ENCODE data around the gene PCNT. TPM values are rescaled to one million over a fixed set of nuclear protein-coding genes. Genes with fewer than 3 reads are reported as not detected.
"Not testable (repeated sequence)": the region's sequence is repeated elsewhere in the genome, so short reads cannot be mapped to it uniquely, and the experiment has no call there.

Gene PCNT
- total RNA-seq, 3 donors from 2014 or later: 20.4 to 36.9 (median 26.1) TPM

DNA sequence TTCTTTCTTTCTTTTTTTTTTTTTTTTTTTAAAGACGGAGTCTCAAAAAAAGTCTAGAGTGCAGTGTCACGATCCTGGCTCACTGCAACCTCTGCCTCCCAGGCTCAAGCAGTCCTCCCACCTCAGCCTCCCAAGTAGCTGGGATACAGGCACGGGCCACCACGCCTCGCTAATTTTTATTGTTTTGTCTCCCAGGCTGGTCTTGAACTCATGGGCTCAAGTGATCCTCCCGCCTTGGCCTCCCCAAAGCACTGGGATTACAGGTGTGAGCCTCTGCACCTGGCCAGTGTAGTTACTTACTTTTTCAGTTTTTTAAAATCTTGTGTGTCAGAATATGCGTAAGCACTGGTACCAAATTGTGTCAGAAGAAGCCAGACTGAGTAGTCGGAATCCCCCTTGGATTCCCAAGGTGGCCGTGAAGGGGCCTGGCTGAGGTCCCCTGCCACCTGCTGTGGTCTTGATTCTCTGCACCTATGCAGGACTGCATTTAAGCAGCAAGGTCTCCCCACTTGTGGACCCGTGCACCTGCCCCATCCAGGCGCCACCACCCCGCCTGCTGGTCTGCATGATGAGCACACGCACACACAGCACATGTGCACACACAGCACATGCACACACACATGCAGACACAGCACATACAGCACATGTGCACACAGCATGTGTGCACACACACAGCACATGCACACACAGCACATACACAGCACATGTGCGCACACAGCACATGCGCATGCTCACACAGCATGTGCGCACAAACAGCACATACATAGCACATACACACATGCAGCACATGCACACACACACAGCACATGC, 47.5 kb downstream of the PCNT start:
- Histone ChIP-seq H3K4me3 (no peak overlapping the region), H3K36me3 (ENCODE audit: low read depth) (no peaks in the 10 kb centered on the region), H3K9me3 (no peaks in the 10 kb centered on the region), H3K4me1 (ENCODE audit: low read depth) (peaks cover 3% of the 10 kb centered on the region)
- ATAC-seq (no peak), DNase-seq (no peak)
- TF ChIP-seq, protein P1, sequence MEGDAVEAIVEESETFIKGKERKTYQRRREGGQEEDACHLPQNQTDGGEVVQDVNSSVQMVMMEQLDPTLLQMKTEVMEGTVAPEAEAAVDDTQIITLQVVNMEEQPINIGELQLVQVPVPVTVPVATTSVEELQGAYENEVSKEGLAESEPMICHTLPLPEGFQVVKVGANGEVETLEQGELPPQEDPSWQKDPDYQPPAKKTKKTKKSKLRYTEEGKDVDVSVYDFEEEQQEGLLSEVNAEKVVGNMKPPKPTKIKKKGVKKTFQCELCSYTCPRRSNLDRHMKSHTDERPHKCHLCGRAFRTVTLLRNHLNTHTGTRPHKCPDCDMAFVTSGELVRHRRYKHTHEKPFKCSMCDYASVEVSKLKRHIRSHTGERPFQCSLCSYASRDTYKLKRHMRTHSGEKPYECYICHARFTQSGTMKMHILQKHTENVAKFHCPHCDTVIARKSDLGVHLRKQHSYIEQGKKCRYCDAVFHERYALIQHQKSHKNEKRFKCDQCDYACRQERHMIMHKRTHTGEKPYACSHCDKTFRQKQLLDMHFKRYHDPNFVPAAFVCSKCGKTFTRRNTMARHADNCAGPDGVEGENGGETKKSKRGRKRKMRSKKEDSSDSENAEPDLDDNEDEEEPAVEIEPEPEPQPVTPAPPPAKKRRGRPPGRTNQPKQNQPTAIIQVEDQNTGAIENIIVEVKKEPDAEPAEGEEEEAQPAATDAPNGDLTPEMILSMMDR (IDR thresholded peaks at IDR 0.05): no peak
- intact Hi-C loops (cut with DNase I, micrococcal nuclease): no loop called here

GRCh38 chr21:46372014-46372485, 48.1 kb downstream of the PCNT start:
- TF ChIP-seq, protein P1 (IDR thresholded peaks at IDR 0.05): no peak
- no peaks in the 10 kb centered on the region for H3K36me3 ChIP-seq (ENCODE audit: low read depth)
- peaks cover 3% of the 10 kb centered on the region for H3K4me1 ChIP-seq (ENCODE audit: low read depth)
- no peak overlapping the region for H3K4me3 ChIP-seq
- no peak for DNase-seq
- no peak for ATAC-seq
- H3K9me3 ChIP-seq: no peaks in the 10 kb centered on the region
- intact Hi-C loops (cut with DNase I, micrococcal nuclease): no loop called here

DNA sequence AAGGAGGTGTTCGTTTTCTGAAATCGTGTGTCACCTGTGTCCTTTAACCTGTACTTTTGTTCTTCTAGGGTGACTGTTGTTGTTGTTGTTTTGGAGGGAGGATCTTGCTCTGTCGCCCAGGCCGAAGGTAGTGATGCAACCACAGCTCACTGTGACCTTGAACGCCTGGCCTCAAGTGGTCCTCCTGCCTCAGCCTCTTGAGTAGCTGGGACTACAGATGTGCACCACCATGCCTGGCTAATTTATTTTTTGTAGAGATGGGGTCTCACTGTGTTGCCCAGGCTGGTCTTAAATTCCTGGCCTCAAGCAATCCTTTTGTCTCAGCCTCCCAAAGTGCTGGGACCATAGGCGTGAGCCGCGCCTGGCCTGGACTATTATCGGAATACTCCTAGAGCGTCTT, 49.0 kb downstream of the PCNT start:
- intact Hi-C loops (cut with DNase I, micrococcal nuclease); DNase-seq; H3K9me3 ChIP-seq; H3K4me1 ChIP-seq (ENCODE audit: low read depth); H3K36me3 ChIP-seq (ENCODE audit: low read depth); ATAC-seq; H3K4me3 ChIP-seq: not testable (repeated sequence)

DNA sequence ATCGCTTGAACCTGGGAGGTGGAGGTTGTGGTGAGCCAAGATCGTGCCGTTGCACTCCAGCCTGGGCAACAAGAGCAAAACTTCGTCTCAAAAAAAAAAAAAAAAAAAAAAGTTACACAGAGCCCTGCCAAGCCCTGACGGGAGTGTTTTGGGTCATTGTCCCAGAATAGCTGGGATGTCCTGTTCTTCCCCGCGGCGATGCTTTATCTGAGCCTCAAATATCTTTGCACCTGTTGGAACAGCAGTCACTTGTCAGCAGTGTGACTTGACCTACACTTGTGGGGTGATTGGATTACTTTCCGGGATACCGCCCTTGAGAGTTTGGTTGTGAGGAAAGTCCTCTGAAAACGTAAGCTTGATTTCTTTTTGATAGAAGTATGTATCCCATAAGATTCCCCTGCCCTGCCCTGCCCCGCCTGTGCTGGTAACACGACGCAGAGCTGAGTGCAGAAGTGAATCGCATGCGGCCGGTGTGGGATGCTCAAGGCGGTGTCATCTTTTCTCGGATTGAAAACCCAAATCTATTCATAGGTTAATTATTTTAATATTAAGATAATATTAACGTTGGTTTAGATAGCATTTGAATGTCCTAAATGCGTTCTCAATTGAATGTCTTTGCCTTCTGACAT, 50.9 kb downstream of the PCNT start:
- intact Hi-C loops (cut with DNase I, micrococcal nuclease): no loop called here
- ATAC-seq: no peak
- no peaks in the 10 kb centered on the region for H3K4me1 ChIP-seq (ENCODE audit: low read depth)
- no peaks in the 10 kb centered on the region for H3K9me3 ChIP-seq
- DNase-seq: no peak
- H3K36me3 ChIP-seq (ENCODE audit: low read depth): no peaks in the 10 kb centered on the region
- TF ChIP-seq, protein P1 (IDR thresholded peaks at IDR 0.05): no peak
- no peak overlapping the region for H3K4me3 ChIP-seq

DNA sequence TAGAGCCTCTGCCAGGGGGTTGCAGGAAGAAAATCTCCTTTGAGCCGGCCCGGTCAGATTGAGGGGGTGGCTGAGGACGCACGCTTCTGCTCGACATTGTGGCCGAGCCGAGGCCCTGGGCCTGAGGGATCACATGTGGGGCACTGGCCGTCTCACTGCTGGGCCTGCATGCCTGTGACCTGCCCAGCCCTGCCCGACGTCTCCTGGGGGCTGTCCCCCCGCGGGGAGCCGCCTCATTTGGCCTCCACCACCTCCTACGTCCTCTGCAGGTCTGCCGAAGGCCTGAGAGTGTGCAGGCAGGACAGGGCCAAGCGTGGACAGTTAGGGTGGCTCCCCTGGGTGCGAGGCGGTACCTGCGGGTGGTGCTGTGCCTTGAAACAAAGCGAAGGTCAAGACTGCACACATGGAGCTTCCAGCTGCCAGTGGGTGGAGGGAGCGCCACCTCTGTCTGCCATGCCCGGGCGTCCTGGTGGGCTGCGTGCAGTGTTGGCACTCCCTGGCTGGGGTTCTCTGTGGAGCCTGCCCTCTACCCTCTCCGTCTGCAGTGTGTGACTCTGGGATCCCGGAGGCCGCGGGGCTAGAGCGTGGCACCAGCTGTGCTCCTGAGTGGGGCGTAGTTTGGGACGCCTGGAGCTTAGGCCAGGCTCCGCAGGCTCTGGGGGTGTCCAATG, 51.7 kb downstream of the PCNT start:
- TF ChIP-seq, protein P1 (IDR thresholded peaks at IDR 0.05): no peak
- Histone ChIP-seq H3K9me3 (no peaks in the 10 kb centered on the region), H3K4me3 (no peak overlapping the region), H3K36me3 (ENCODE audit: low read depth) (no peaks in the 10 kb centered on the region), H3K4me1 (ENCODE audit: low read depth) (no peaks in the 10 kb centered on the region)
- ATAC-seq (no peak), DNase-seq (no peak)
- intact Hi-C loops (cut with DNase I, micrococcal nuclease): no loop called here

- ATAC-seq: no peak
- H3K36me3 ChIP-seq (ENCODE audit: low read depth): no peaks in the 10 kb centered on the region
- H3K4me1 ChIP-seq (ENCODE audit: low read depth): no peaks in the 10 kb centered on the region
- no peak for DNase-seq
- no peak overlapping the region for H3K4me3 ChIP-seq
- TF ChIP-seq, protein P1 (IDR thresholded peaks at IDR 0.05): no peak
- intact Hi-C loops (cut with DNase I, micrococcal nuclease): no loop called here
- no peaks in the 10 kb centered on the region for H3K9me3 ChIP-seq
These were observed 52.3 kb downstream of the PCNT start for GRCh38 chr21:46376231-46376628.
